ENCODE results near the gene MINDY1.

- no peak for TF ChIP-seq EZH2 (IDR thresholded peaks at IDR 0.05)
- no peak; the same call in 1 of the 2 replicates for TF ChIP-seq POLR2AphosphoS5 (IDR thresholded peaks at IDR 0.05; ENCODE audit: borderline replicate concordance, low read depth, low read length)
- no peak for TF ChIP-seq FOXP2 (optimal IDR thresholded peaks at IDR 0.05; ENCODE audit: control extremely low read depth, extremely low read length, insufficient read depth)
These were observed 29.6 kb downstream of the MINDY1 start for GRCh38 chr1:150976879-150977694.

All from SK-N-MC (cell line).